Loucy (cell line): ENCODE measurements around the gene NDP.

Experiments used
- H2AFZ ChIP-seq: fragments of 200-600 bp; sonication (generic); 2 replicates; pipeline ENCODE4 v1.6.0; 2016; ENCODE audit warnings: antibody characterized with exemption, mild to moderate bottlenecking, low read length, moderate library complexity
- H3F3A ChIP-seq: fragments of 200-600 bp; 2 replicates; pipeline ENCODE4 v1.6.0; 2016; ENCODE audit warnings: antibody characterized with exemption, low read depth, mild to moderate bottlenecking
- H3K27me3 ChIP-seq: fragments of 200-600 bp; sonication (generic); 2 replicates; pipeline ENCODE4 v1.6.1; 2014; ENCODE audit warnings: low read length, mild to moderate bottlenecking; ENCODE audit not compliant: insufficient read depth, poor library complexity, severe bottlenecking
- H3K36me3 ChIP-seq: fragments of 200-600 bp; sonication (generic); 2 replicates; pipeline ENCODE4 v1.6.1; 2016; ENCODE audit warnings: low read length; ENCODE audit not compliant: insufficient read depth
- H3K4me1 ChIP-seq: fragments of 200-600 bp; sonication (generic); 2 replicates; pipeline ENCODE4 v1.5.1; 2014; ENCODE audit warnings: low read length, mild to moderate bottlenecking; ENCODE audit not compliant: insufficient read depth, poor library complexity, severe bottlenecking
- H3K4me2 ChIP-seq: fragments of 200-600 bp; sonication (generic); 2 replicates; pipeline ENCODE4 v1.6.0; 2014; ENCODE audit warnings: antibody characterized with exemption, low read length, low read depth, mild to moderate bottlenecking; ENCODE audit not compliant: poor library complexity, severe bottlenecking
- H3K4me3 ChIP-seq: fragments of 200-600 bp; sonication (generic); 2 replicates; pipeline ENCODE4 v1.5.1; 2014; ENCODE audit warnings: low read length, mild to moderate bottlenecking, mixed read lengths; ENCODE audit not compliant: poor library complexity, severe bottlenecking
- H3K79me2 ChIP-seq: fragments of 200-600 bp; sonication (generic); 2 replicates; pipeline ENCODE4 v1.6.1; 2014; ENCODE audit warnings: low read length; ENCODE audit not compliant: insufficient read depth
- H3K9ac ChIP-seq: fragments of 200-600 bp; sonication (generic); 2 replicates; pipeline ENCODE4 v1.6.0; 2014; ENCODE audit warnings: mild to moderate bottlenecking, low read depth, low read length, moderate library complexity; ENCODE audit not compliant: poor library complexity, severe bottlenecking
- H3K9me2 ChIP-seq: fragments of 200-600 bp; sonication (generic); replicated peaks from 2 replicates; pipeline ENCODE4 v1.6.1; 2016; ENCODE audit warnings: low read depth, low read length, mixed read lengths
- H3K9me3 ChIP-seq: fragments of 200-600 bp; sonication (generic); 2 replicates; pipeline ENCODE4 v1.6.1; 2014; ENCODE audit warnings: mild to moderate bottlenecking, antibody characterized with exemption, low read length, low read depth; ENCODE audit not compliant: insufficient read depth
- H4K20me1 ChIP-seq: fragments of 200-600 bp; sonication (generic); 2 replicates; pipeline ENCODE4 v1.6.0; 2014; ENCODE audit warnings: antibody characterized with exemption, low read length, mild to moderate bottlenecking; ENCODE audit not compliant: insufficient read depth, poor library complexity, severe bottlenecking
- EZH2phosphoT487 ChIP-seq: fragments of 200-600 bp; IDR thresholded peaks from 2 replicates; pipeline ENCODE4 v1.6.1; 2018; ENCODE audit warnings: antibody characterized with exemption, mild to moderate bottlenecking, moderate library complexity, borderline replicate concordance
- TF ChIP-seq, protein P1 (sequence below): fragments of 200-600 bp; sonication (generic); conservative IDR thresholded peaks from 2 replicates; pipeline ENCODE4 v1.5.1; 2014; ENCODE audit warnings: mild to moderate bottlenecking, antibody characterized with exemption, low read length

Gene NDP

DNA sequence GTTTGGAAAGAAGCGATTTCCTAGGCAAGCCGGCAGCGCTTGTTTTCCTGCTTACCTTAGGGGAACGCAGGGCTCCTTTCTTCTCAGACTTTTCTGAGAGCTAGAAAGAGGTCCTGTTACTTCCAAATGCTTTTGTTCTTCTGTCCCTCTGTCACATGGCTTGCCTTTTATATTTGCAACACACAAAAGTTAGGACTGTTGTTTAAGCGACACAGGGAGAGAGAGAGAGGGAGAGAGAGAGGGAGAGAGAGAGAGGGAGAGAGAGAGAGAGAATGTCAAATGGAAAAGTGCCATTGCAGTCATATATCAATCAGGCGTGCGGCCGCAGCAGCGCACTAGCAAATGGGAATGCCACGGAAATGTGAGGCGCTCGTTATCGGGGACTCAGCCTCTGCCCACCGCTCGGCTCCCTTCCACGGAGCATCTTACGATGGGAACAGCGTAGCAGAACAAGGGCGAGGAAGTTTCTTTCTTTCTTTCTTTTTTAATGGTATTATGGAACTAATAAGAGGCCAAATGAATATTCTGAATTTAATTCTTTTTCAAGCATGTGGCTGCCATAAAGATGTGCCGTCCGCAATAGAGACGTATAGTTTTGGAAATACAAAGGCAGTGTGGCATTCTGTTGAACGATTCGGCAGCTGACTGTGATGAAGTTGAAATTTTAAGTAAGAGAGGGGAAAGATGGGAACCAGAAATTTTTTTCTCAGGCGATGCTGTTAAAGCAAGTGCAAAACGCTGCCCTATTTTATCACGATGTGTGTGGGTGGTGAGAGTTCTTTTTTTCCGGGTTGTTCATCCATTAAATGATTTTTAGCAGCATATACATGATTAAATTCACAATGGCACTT lies at the start of gene NDP:
Gene NDP, minus strand, starts transcription at position 142 of the 851 bp plus-strand sequence. CDS start 14,745 bp downstream, outside the sequence.
- Histone ChIP-seq H3K4me1 (no peaks in the 10 kb centered on the region), H3K79me2 (no peaks in the 10 kb centered on the region), H3K4me3 (no peak within 1 kb of the TSS), H3K9me3 (no peaks in the 10 kb centered on the region), H4K20me1 (no peaks in the 10 kb centered on the region), H3K36me3 (no peaks in the 10 kb centered on the region), H3K4me2 (no peak within 1 kb of the TSS), H3K27me3 (no peaks in the 10 kb centered on the region), H3K9ac (no peak within 1 kb of the TSS), H2AFZ (no peak within 1 kb of the TSS), H3F3A (no peaks in the 10 kb centered on the region), H3K9me2 (no peaks in the 10 kb centered on the region)
- TF ChIP-seq, protein P1, sequence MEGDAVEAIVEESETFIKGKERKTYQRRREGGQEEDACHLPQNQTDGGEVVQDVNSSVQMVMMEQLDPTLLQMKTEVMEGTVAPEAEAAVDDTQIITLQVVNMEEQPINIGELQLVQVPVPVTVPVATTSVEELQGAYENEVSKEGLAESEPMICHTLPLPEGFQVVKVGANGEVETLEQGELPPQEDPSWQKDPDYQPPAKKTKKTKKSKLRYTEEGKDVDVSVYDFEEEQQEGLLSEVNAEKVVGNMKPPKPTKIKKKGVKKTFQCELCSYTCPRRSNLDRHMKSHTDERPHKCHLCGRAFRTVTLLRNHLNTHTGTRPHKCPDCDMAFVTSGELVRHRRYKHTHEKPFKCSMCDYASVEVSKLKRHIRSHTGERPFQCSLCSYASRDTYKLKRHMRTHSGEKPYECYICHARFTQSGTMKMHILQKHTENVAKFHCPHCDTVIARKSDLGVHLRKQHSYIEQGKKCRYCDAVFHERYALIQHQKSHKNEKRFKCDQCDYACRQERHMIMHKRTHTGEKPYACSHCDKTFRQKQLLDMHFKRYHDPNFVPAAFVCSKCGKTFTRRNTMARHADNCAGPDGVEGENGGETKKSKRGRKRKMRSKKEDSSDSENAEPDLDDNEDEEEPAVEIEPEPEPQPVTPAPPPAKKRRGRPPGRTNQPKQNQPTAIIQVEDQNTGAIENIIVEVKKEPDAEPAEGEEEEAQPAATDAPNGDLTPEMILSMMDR, result no peak
- TF ChIP-seq EZH2phosphoT487, result no peak

- Histone ChIP-seq H4K20me1 (no peaks in the 10 kb centered on the region), H3K4me2 (no peak overlapping the region), H3F3A (no peaks in the 10 kb centered on the region), H3K4me3 (no peak overlapping the region), H2AFZ (no peak overlapping the region), H3K9me2 (no peaks in the 10 kb centered on the region), H3K9ac (no peak overlapping the region), H3K79me2 (no peaks in the 10 kb centered on the region), H3K27me3 (no peaks in the 10 kb centered on the region), H3K9me3 (no peaks in the 10 kb centered on the region), H3K36me3 (no peaks in the 10 kb centered on the region), H3K4me1 (no peaks in the 10 kb centered on the region)
- no peak for TF ChIP-seq EZH2phosphoT487
- TF ChIP-seq, protein P1, result no peak
These were observed 49.8 kb upstream of the NDP start for GRCh38 chrX:44022964-44023363.

DNA sequence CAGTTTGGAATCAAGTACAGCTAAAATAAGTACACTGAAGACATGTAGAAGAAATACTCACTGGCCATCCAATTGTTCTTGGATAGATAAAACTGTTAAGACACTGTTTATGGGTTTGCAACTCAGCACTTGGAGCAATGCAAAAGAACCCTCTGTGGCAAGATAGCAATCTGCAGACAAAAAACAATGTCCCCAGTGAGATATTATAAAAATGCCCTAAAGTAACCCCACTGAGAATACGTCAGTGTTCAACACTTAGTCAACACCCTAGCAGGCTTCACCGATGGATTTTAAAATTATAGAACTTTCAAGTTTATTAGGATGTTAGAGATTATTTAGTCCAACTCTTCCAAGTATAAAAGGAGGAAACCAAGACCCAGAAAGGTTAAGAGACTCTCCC lies 47.5 kb upstream of the NDP start:
- Histone ChIP-seq H3K9me3 (no peaks in the 10 kb centered on the region), H3K4me1 (no peaks in the 10 kb centered on the region), H3K4me3 (no peak overlapping the region), H3K9ac (no peak overlapping the region), H3K27me3 (no peaks in the 10 kb centered on the region), H3K36me3 (no peaks in the 10 kb centered on the region), H4K20me1 (no peaks in the 10 kb centered on the region), H3K9me2 (no peaks in the 10 kb centered on the region), H3F3A (no peaks in the 10 kb centered on the region), H3K4me2 (no peak overlapping the region), H3K79me2 (no peaks in the 10 kb centered on the region), H2AFZ (no peak overlapping the region)
- TF ChIP-seq, protein P1, result no peak
- TF ChIP-seq EZH2phosphoT487, result no peak
